ENCODE data around the gene PITPNM2. TPM values are rescaled to one million over a fixed set of nuclear protein-coding genes. Genes with fewer than 3 reads are reported as not detected.

The PITPNM2 gene
- polyA plus RNA-seq, 3 donors = 6.9 to 9.7 (median 7.7) TPM

- DNase-seq (ENCODE audit: extremely low read depth in 1 of 11, low read depth in 9 of 11, low spot score in 4 of 11) = no peak
Measured at GRCh38 chr12:123149088-123149487, 1.8 kb downstream of the PITPNM2 start.

- DNase-seq (ENCODE audit: extremely low read depth in 1 of 11, low read depth in 9 of 11, low spot score in 4 of 11) = no peak
Measured at GRCh38 chr12:123148655-123149054, 2.2 kb downstream of the PITPNM2 start.

GRCh38 chr12:123148223-123148622 is 2.7 kb downstream of the PITPNM2 start:
- DNase-seq (ENCODE audit: extremely low read depth in 1 of 11, low read depth in 9 of 11, low spot score in 4 of 11) = no peak

GRCh38 chr12:123145211-123145610 is 5.7 kb downstream of the PITPNM2 start:
- DNase-seq (ENCODE audit: extremely low read depth in 1 of 11, low read depth in 9 of 11, low spot score in 4 of 11) = no peak

- no peak for DNase-seq (ENCODE audit: extremely low read depth in 1 of 11, low read depth in 9 of 11, low spot score in 4 of 11)
Measured at GRCh38 chr12:123143736-123144461, 7.0 kb downstream of the PITPNM2 start.

- DNase-seq (ENCODE audit: extremely low read depth in 1 of 11, low read depth in 9 of 11, low spot score in 4 of 11) = no peak
Measured at GRCh38 chr12:123142921-123143735, 7.8 kb downstream of the PITPNM2 start.

- no peak for DNase-seq (ENCODE audit: extremely low read depth in 1 of 11, low read depth in 9 of 11, low spot score in 4 of 11)
Measured at GRCh38 chr12:123142518-123142840, 8.4 kb downstream of the PITPNM2 start.

- no peak for DNase-seq (ENCODE audit: extremely low read depth in 1 of 11, low read depth in 9 of 11, low spot score in 4 of 11)
Measured at GRCh38 chr12:123141615-123142517, 9.0 kb downstream of the PITPNM2 start.

- DNase-seq (ENCODE audit: extremely low read depth in 1 of 11, low read depth in 9 of 11, low spot score in 4 of 11) = no peak
Measured at GRCh38 chr12:123140676-123141614, 9.9 kb downstream of the PITPNM2 start.

- DNase-seq (ENCODE audit: extremely low read depth in 1 of 11, low read depth in 9 of 11, low spot score in 4 of 11) = no peak
Measured at GRCh38 chr12:123139926-123140675, 10.8 kb downstream of the PITPNM2 start.

- no peak for DNase-seq (ENCODE audit: extremely low read depth in 1 of 11, low read depth in 9 of 11, low spot score in 4 of 11)
Measured at GRCh38 chr12:123135688-123136087, 15.2 kb downstream of the PITPNM2 start.

GRCh38 chr12:123134826-123135225 is 16.1 kb downstream of the PITPNM2 start:
- DNase-seq (ENCODE audit: extremely low read depth in 1 of 11, low read depth in 9 of 11, low spot score in 4 of 11) = no peak

- DNase-seq (ENCODE audit: extremely low read depth in 1 of 11, low read depth in 9 of 11, low spot score in 4 of 11) = no peak
Measured at GRCh38 chr12:123134271-123134671, 16.6 kb downstream of the PITPNM2 start.

- no peak for DNase-seq (ENCODE audit: extremely low read depth in 1 of 11, low read depth in 9 of 11, low spot score in 4 of 11)
Measured at GRCh38 chr12:123133701-123134100, 17.2 kb downstream of the PITPNM2 start.

- DNase-seq (ENCODE audit: extremely low read depth in 1 of 11, low read depth in 9 of 11, low spot score in 4 of 11) = no peak
Measured at GRCh38 chr12:123132951-123133619, 17.8 kb downstream of the PITPNM2 start.

- DNase-seq (ENCODE audit: extremely low read depth in 1 of 11, low read depth in 9 of 11, low spot score in 4 of 11) = no peak
Measured at GRCh38 chr12:123131879-123132402, 18.9 kb downstream of the PITPNM2 start.

- no peak for DNase-seq (ENCODE audit: extremely low read depth in 1 of 11, low read depth in 9 of 11, low spot score in 4 of 11)
Measured at GRCh38 chr12:123131291-123131832, 19.5 kb downstream of the PITPNM2 start.

All from renal cortex interstitium (tissue), 11 donors.